Measurements from ENCODE around the gene SOST. TPM values are rescaled to one million over a fixed set of nuclear protein-coding genes. Genes with fewer than 3 reads are reported as not detected.

Gene SOST
- total and polyA plus RNA-seq, 3 experiments from 2014 or later, result not detected

- Histone ChIP-seq H3K4me1 (ENCODE audit: insufficient read depth, low read length) (no peaks in the 10 kb centered on the region), H3K9me3 (ENCODE audit: low read length) (no peaks in the 10 kb centered on the region), H3K27me3 (ENCODE audit: insufficient read depth, low read length, poor library complexity, severe bottlenecking) (peaks cover 27% of the 10 kb centered on the region), H3K27ac (ENCODE audit: low read depth, low read length) (no peak overlapping the region), H3K36me3 (ENCODE audit: insufficient read depth, low read length) (no peaks in the 10 kb centered on the region), H3K4me3 (ENCODE audit: low read length) (no peak overlapping the region)
- ChIA-PET POLR2A (no interaction called here), CTCF (interaction anchor here (0.6 to 1.0 kb wide), 2 partner anchors 54 to 1114 kb away, joined by 3 to 4 read pairs; no protein-coding TSS in a partner anchor)
- no peaks in the 10 kb centered on the region for H3K36me3 Mint-ChIP-seq
- DNase-seq, result no peak
- H3K4me1 Mint-ChIP-seq, result peaks cover 11 to 15% (median 15%) of the 10 kb centered on the region in 3 donors
- peaks cover 32 to 60% of the 10 kb centered on the region in 2 donors for H3K27me3 Mint-ChIP-seq
- H3K4me3 Mint-ChIP-seq, result no peak overlapping the region
- no peaks in the 10 kb centered on the region for H3K9me3 Mint-ChIP-seq
- no peak overlapping the region for H3K27ac Mint-ChIP-seq
Observed at GRCh38 chr17:43712397-43712796, 46.2 kb downstream of the SOST start.

- Histone ChIP-seq H3K27ac (ENCODE audit: low read depth, low read length) (no peak overlapping the region), H3K36me3 (ENCODE audit: insufficient read depth, low read length) (no peaks in the 10 kb centered on the region), H3K4me3 (ENCODE audit: low read length) (no peak overlapping the region), H3K9me3 (ENCODE audit: low read length) (no peaks in the 10 kb centered on the region), H3K27me3 (ENCODE audit: insufficient read depth, low read length, poor library complexity, severe bottlenecking) (peaks cover 27% of the 10 kb centered on the region), H3K4me1 (ENCODE audit: insufficient read depth, low read length) (no peaks in the 10 kb centered on the region)
- Mint-ChIP-seq H3K4me3 (no peak overlapping the region), H3K27ac (no peak overlapping the region), H3K4me1 (peaks cover 11 to 15% (median 15%) of the 10 kb centered on the region in 3 donors), H3K36me3 (no peaks in the 10 kb centered on the region), H3K27me3 (peaks cover 30 to 72% of the 10 kb centered on the region in 2 donors), H3K9me3 (no peaks in the 10 kb centered on the region)
- ChIA-PET CTCF (interaction anchor here (0.7 kb wide), 1 partner anchor 15 kb away, joined by 3 read pairs; no protein-coding TSS in a partner anchor), POLR2A (no interaction called here)
- no peak for DNase-seq
Observed at GRCh38 chr17:43710101-43710500, 48.5 kb downstream of the SOST start.

- no peaks in the 10 kb centered on the region for H3K9me3 ChIP-seq (ENCODE audit: low read length)
- H3K4me1 ChIP-seq (ENCODE audit: insufficient read depth, low read length), result no peaks in the 10 kb centered on the region
- Mint-ChIP-seq H3K4me3 (peak overlapping the region in 1 of 7 donors; percentile 26), H3K36me3 (no peaks in the 10 kb centered on the region), H3K27ac (no peak overlapping the region), H3K4me1 (peaks cover 7 to 11% (median 10%) of the 10 kb centered on the region in 3 donors), H3K9me3 (no peaks in the 10 kb centered on the region), H3K27me3 (peaks cover 28 to 67% of the 10 kb centered on the region in 2 donors)
- ChIA-PET POLR2A (no interaction called here), CTCF (no interaction called here)
- no peak overlapping the region for H3K27ac ChIP-seq (ENCODE audit: low read depth, low read length)
- H3K4me3 ChIP-seq (ENCODE audit: low read length), result no peak overlapping the region
- no peak for DNase-seq
- peaks cover 22% of the 10 kb centered on the region for H3K27me3 ChIP-seq (ENCODE audit: insufficient read depth, low read length, poor library complexity, severe bottlenecking)
- H3K36me3 ChIP-seq (ENCODE audit: insufficient read depth, low read length), result no peaks in the 10 kb centered on the region
Observed at GRCh38 chr17:43709210-43709609, 49.4 kb downstream of the SOST start.

GRCh38 chr17:43707184-43707583 lies 51.4 kb downstream of the SOST start:
- no peak for DNase-seq
- peaks cover 4% of the 10 kb centered on the region for H3K27me3 ChIP-seq (ENCODE audit: insufficient read depth, low read length, poor library complexity, severe bottlenecking)
- Mint-ChIP-seq H3K27ac (no peak overlapping the region), H3K4me3 (no peak overlapping the region), H3K36me3 (no peaks in the 10 kb centered on the region), H3K4me1 (peaks cover 4 to 7% (median 6%) of the 10 kb centered on the region in 3 donors), H3K9me3 (no peaks in the 10 kb centered on the region), H3K27me3 (peaks cover 26 to 50% of the 10 kb centered on the region in 2 donors)
- H3K36me3 ChIP-seq (ENCODE audit: insufficient read depth, low read length), result no peaks in the 10 kb centered on the region
- no peaks in the 10 kb centered on the region for H3K4me1 ChIP-seq (ENCODE audit: insufficient read depth, low read length)
- H3K9me3 ChIP-seq (ENCODE audit: low read length), result no peaks in the 10 kb centered on the region
- POLR2A ChIA-PET, result interaction anchor here (0.6 kb wide), 1 partner anchor 11 kb away, joined by 5 read pairs; no protein-coding TSS in a partner anchor
- CTCF ChIA-PET, result interaction anchor here (2.8 kb wide), 1 partner anchor 59 kb away, joined by 14 read pairs; no protein-coding TSS in a partner anchor
- H3K27ac ChIP-seq (ENCODE audit: low read depth, low read length), result no peak overlapping the region
- no peak overlapping the region for H3K4me3 ChIP-seq (ENCODE audit: low read length)

GRCh38 chr17:43706235-43706634 lies 52.4 kb downstream of the SOST start:
- H3K27me3 ChIP-seq (ENCODE audit: insufficient read depth, low read length, poor library complexity, severe bottlenecking), result no peaks in the 10 kb centered on the region
- H3K4me1 ChIP-seq (ENCODE audit: insufficient read depth, low read length), result peaks cover 5% of the 10 kb centered on the region
- ChIA-PET POLR2A (no interaction called here), CTCF (interaction anchor here (1.3 to 2.8 kb wide), 2 partner anchors 55 to 60 kb away, joined by 3 to 14 read pairs; no protein-coding TSS in a partner anchor)
- DNase-seq, result no peak
- Mint-ChIP-seq H3K4me3 (no peak overlapping the region), H3K4me1 (peaks cover 8 to 12% (median 10%) of the 10 kb centered on the region in 3 donors), H3K27me3 (peaks cover 26 to 43% of the 10 kb centered on the region in 2 donors), H3K36me3 (no peaks in the 10 kb centered on the region), H3K9me3 (no peaks in the 10 kb centered on the region), H3K27ac (no peak overlapping the region)
- no peak overlapping the region for H3K4me3 ChIP-seq (ENCODE audit: low read length)
- H3K9me3 ChIP-seq (ENCODE audit: low read length), result no peaks in the 10 kb centered on the region
- no peak overlapping the region for H3K27ac ChIP-seq (ENCODE audit: low read depth, low read length)
- no peaks in the 10 kb centered on the region for H3K36me3 ChIP-seq (ENCODE audit: insufficient read depth, low read length)

Other genes starting within 250 kb of the SOST start
- gene ETV4, start 212.5 kb downstream of the SOST start, total RNA-seq, result 1 to 10 TPM; 5.3 to 6.4 TPM
- gene ETV4, start 212.5 kb downstream of the SOST start, polyA plus RNA-seq, result 0.09 TPM
- 1 to 10 TPM in 1 of 2 experiments, under 1 TPM in 1; 0.86 to 1.2 TPM for gene MEOX1, start 96.9 kb downstream of the SOST start, total RNA-seq
- 5.4 TPM for gene MEOX1, start 96.9 kb downstream of the SOST start, polyA plus RNA-seq
- gene DUSP3, start 20.2 kb upstream of the SOST start, total RNA-seq, result 10 to 100 TPM; 14.0 to 14.4 TPM
- 7.7 TPM for gene DUSP3, start 20.2 kb upstream of the SOST start, polyA plus RNA-seq
- gene CFAP97D1, start 21.6 kb upstream of the SOST start, total RNA-seq, result not detected
- not detected for gene CFAP97D1, start 21.6 kb upstream of the SOST start, polyA plus RNA-seq
- gene MPP3, start 74.4 kb upstream of the SOST start, total RNA-seq, result under 1 TPM in 1 of 2 experiments, not detected in 1; 0.15 TPM
- gene MPP3, start 74.4 kb upstream of the SOST start, polyA plus RNA-seq, result not detected
- gene CD300LG, start 88.4 kb upstream of the SOST start, total RNA-seq, result not detected
- not detected for gene CD300LG, start 88.4 kb upstream of the SOST start, polyA plus RNA-seq
- gene MPP2, start 148.7 kb upstream of the SOST start, total RNA-seq, result 1 to 10 TPM in 1 of 2 experiments, under 1 TPM in 1; 0.90 to 1.1 TPM
- 1.2 TPM for gene MPP2, start 148.7 kb upstream of the SOST start, polyA plus RNA-seq
- not detected for gene PPY, start 183.7 kb upstream of the SOST start, total RNA-seq
- gene PPY, start 183.7 kb upstream of the SOST start, polyA plus RNA-seq, result not detected
- not detected for gene PYY, start 195.1 kb upstream of the SOST start, total RNA-seq
- gene PYY, start 195.1 kb upstream of the SOST start, polyA plus RNA-seq, result not detected
- under 1 TPM; 0.60 to 0.74 TPM for gene NAGS, start 245.8 kb upstream of the SOST start, total RNA-seq
- 1.0 TPM for gene NAGS, start 245.8 kb upstream of the SOST start, polyA plus RNA-seq

Measured in CD8-positive, alpha-beta memory T cell (primary cell).